ENCODE data around the gene TNFRSF1A. TPM values are rescaled to one million over a fixed set of nuclear protein-coding genes. Genes with fewer than 3 reads are reported as not detected.
A peak's percentile ranks its signal among the peaks of the same experiment; 100 is the strongest.

The TNFRSF1A gene
- total and polyA plus RNA-seq, 2 of the 13 experiments (the other 11 are each of a cell fraction or from before 2014, with no cell fraction given) = 41.5 to 61.2 TPM

DNA sequence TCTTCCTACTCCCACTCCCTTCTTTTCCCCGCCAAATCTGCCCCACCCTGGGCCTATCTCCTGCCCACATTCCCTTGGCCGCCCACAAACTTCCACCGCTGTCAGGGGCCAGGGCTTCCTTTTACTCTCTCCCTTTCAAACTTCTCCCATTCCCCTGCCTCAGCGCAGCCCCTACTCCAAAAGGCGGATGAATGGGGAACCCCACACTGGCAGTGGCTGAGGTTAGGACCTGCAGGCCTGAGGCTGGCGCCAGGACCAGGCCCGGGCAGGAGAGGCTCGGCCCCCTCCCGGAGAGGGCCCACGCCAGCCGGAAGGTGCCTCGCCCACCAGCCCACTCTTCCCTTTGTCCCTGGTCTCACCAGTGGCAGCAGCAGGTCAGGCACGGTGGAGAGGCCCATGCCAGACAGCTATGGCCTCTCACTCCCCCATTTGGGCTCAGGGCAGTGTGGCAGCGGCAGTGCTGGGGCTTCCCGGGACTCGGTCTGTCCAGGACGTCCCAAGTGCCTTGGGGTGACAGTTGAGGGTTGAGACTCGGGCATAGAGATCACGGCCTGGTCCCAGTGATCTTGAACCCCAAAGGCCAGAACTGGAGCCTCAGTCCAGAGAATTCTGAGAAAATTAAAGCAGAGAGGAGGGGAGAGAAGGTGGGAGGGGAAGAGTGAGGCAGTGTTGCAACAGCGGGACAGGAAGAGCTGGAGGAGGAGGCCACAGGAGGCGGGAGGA, at the start of gene TNFRSF1A (continued):
- peak; percentile 43; the same call in 1 of the 2 replicates for TF ChIP-seq ARID5B (CRISPR knock-in tag; IDR thresholded peaks at IDR 0.05)
- TF ChIP-seq, protein P1, sequence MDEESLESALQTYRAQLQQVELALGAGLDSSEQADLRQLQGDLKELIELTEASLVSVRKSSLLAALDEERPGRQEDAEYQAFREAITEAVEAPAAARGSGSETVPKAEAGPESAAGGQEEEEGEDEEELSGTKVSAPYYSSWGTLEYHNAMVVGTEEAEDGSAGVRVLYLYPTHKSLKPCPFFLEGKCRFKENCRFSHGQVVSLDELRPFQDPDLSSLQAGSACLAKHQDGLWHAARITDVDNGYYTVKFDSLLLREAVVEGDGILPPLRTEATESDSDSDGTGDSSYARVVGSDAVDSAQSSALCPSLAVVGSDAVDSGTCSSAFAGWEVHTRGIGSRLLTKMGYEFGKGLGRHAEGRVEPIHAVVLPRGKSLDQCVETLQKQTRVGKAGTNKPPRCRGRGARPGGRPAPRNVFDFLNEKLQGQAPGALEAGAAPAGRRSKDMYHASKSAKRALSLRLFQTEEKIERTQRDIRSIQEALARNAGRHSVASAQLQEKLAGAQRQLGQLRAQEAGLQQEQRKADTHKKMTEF (CRISPR knock-in tag; IDR thresholded peaks at IDR 0.05) = peak; percentile 75; the same call in 1 of the 2 replicates
- TF ChIP-seq EHMT2 (IDR thresholded peaks at IDR 0.05; ENCODE audit: borderline replicate concordance, low read depth, low read length) = no peak
- peak; percentile 44; the same call in 1 of the 2 replicates for TF ChIP-seq ZNF367 (CRISPR knock-in tag; IDR thresholded peaks at IDR 0.05; ENCODE audit: borderline replicate concordance)
- TF ChIP-seq CEBPG (CRISPR knock-in tag; IDR thresholded peaks at IDR 0.05) = peak; percentile 95
- 0 out of 2 replicates have a peak, but pooled peaks have one; percentile 3 for TF ChIP-seq STAG1 (CRISPR knock-in tag; IDR thresholded peaks at IDR 0.05)
- TF ChIP-seq CHD4 (IDR thresholded peaks at IDR 0.05; ENCODE audit: borderline replicate concordance, low read length) = no peak
- TF ChIP-seq KDM3A (CRISPR knock-in tag; IDR thresholded peaks at IDR 0.05; ENCODE audit: low read depth) = 0 out of 2 replicates have a peak, but pooled peaks have one; percentile 60
- TF ChIP-seq, protein P2, sequence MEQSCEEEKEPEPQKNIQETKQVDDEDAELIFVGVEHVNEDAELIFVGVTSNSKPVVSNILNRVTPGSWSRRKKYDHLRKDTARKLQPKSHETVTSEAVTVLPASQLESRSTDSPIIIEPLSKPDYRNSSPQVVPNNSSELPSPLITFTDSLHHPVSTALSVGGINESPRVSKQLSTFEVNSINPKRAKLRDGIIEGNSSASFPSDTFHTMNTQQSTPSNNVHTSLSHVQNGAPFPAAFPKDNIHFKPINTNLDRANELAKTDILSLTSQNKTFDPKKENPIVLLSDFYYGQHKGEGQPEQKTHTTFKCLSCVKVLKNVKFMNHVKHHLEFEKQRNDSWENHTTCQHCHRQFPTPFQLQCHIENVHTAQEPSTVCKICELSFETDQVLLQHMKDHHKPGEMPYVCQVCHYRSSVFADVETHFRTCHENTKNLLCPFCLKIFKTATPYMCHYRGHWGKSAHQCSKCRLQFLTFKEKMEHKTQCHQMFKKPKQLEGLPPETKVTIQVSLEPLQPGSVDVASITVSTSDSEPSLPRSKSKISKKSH (CRISPR knock-in tag; IDR thresholded peaks at IDR 0.05; ENCODE audit: borderline replicate concordance) = 0 out of 2 replicates have a peak, but pooled peaks have one; percentile 4
- peak; percentile 77; the same call in 1 of the 2 replicates for TF ChIP-seq HES4 (CRISPR knock-in tag; IDR thresholded peaks at IDR 0.05; ENCODE audit: borderline replicate concordance)
- TF ChIP-seq, protein P3, sequence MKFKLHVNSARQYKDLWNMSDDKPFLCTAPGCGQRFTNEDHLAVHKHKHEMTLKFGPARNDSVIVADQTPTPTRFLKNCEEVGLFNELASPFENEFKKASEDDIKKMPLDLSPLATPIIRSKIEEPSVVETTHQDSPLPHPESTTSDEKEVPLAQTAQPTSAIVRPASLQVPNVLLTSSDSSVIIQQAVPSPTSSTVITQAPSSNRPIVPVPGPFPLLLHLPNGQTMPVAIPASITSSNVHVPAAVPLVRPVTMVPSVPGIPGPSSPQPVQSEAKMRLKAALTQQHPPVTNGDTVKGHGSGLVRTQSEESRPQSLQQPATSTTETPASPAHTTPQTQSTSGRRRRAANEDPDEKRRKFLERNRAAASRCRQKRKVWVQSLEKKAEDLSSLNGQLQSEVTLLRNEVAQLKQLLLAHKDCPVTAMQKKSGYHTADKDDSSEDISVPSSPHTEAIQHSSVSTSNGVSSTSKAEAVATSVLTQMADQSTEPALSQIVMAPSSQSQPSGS (CRISPR knock-in tag; IDR thresholded peaks at IDR 0.05) = 0 out of 2 replicates have a peak, but pooled peaks have one; percentile 49
- TF ChIP-seq NFE2L1 (CRISPR knock-in tag; IDR thresholded peaks at IDR 0.05; ENCODE audit: borderline replicate concordance) = no peak
- TF ChIP-seq ZNF282 (IDR thresholded peaks at IDR 0.05; ENCODE audit: partially characterized antibody) = no peak
- peak; percentile 84 for TF ChIP-seq POLR2AphosphoS5 (IDR thresholded peaks at IDR 0.05; ENCODE audit: low read depth, low read length)
- peak; percentile 32; the same call in 1 of the 2 replicates for TF ChIP-seq KDM2A (CRISPR knock-in tag; IDR thresholded peaks at IDR 0.05; ENCODE audit: borderline replicate concordance, low read depth)
- no peak for TF ChIP-seq ZFP37 (CRISPR knock-in tag; IDR thresholded peaks at IDR 0.05; ENCODE audit: borderline replicate concordance)
- TF ChIP-seq EEA1 (CRISPR knock-in tag; IDR thresholded peaks at IDR 0.05; ENCODE audit: borderline replicate concordance) = peak; percentile 28; the same call in 1 of the 2 replicates
- TF ChIP-seq, protein P4, sequence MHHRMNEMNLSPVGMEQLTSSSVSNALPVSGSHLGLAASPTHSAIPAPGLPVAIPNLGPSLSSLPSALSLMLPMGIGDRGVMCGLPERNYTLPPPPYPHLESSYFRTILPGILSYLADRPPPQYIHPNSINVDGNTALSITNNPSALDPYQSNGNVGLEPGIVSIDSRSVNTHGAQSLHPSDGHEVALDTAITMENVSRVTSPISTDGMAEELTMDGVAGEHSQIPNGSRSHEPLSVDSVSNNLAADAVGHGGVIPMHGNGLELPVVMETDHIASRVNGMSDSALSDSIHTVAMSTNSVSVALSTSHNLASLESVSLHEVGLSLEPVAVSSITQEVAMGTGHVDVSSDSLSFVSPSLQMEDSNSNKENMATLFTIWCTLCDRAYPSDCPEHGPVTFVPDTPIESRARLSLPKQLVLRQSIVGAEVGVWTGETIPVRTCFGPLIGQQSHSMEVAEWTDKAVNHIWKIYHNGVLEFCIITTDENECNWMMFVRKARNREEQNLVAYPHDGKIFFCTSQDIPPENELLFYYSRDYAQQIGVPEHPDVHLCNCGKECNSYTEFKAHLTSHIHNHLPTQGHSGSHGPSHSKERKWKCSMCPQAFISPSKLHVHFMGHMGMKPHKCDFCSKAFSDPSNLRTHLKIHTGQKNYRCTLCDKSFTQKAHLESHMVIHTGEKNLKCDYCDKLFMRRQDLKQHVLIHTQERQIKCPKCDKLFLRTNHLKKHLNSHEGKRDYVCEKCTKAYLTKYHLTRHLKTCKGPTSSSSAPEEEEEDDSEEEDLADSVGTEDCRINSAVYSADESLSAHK (CRISPR knock-in tag; IDR thresholded peaks at IDR 0.05; ENCODE audit: borderline replicate concordance) = no peak
